Tibial artery (tissue), 4 donors: Measurements from ENCODE around the gene LPIN3.
A peak's percentile ranks its signal among the peaks of the same experiment; 100 is the strongest.
"Not testable (repeated sequence)": the region's sequence is repeated elsewhere in the genome, so short reads cannot be mapped to it uniquely, and the experiment has no call there.

Source experiments
- DNase-seq, 2 donors: peaks; one replicate each; pipeline ENCODE4 v3.0.0-alpha.2; 2019
- H3K27ac ChIP-seq, 2 donors: fragments of 200-600 bp; sonication (generic) in 1 of 2; 1 replicate in 1 of 2; 2 replicates in 1 of 2; pipeline ENCODE4 v1.5.1; 2018 to 2019; ENCODE audit warnings: mild to moderate bottlenecking in 1 of 2
- H3K27me3 ChIP-seq, 2 donors: fragments of 200-600 bp; sonication (generic) in 1 of 2; one replicate each; pipeline versions ENCODE4 v1.5.1 to v1.6.0; 2016 to 2019
- H3K36me3 ChIP-seq, 3 donors: fragments of 200-600 bp; sonication (generic) in 2 of 3; one replicate each; pipeline ENCODE4 v1.5.1; 2016 to 2019; ENCODE audit warnings: mild to moderate bottlenecking in 2 of 3
- H3K4me1 ChIP-seq, 4 donors: fragments of 200-600 bp; sonication (generic) in 2 of 4; 1 replicate in 3 of 4; 2 replicates in 1 of 4; pipeline ENCODE4 v1.5.1; 2016 to 2019
- H3K4me3 ChIP-seq, 2 donors: fragments of 200-600 bp; sonication (generic) in 1 of 2; 1 replicate in 1 of 2; 2 replicates in 1 of 2; pipeline ENCODE4 v1.5.1; 2018 to 2019; ENCODE audit warnings: mild to moderate bottlenecking in 2 of 2
- H3K9me3 ChIP-seq, 3 donors: fragments of 200-600 bp; sonication (generic) in 1 of 3; one replicate each; pipeline ENCODE4 v1.5.1; 2016 to 2019
- CTCF ChIP-seq, 2 experiments: fragments of 200-600 bp in 1 of 2; fragments of 450-650 bp in 1 of 2; IDR thresholded peaks; one replicate each; pipeline ENCODE4 v1.5.1; 2017 to 2019; ENCODE audit warnings: antibody characterized with exemption in 2 of 2, mild to moderate bottlenecking in 1 of 2, moderate library complexity in 1 of 2
- intact Hi-C: fragments of 100-400 bp; cut with DNase I; formaldehyde crosslinking; loops from one replicate; pipeline ENCODE4 v1.15.0; 2023; ENCODE audit warnings: low total_unique reads

Gene LPIN3

GRCh38 chr20:41308290-41308711 lies 32.3 kb upstream of the LPIN3 start:
- Histone ChIP-seq H3K4me1 (peaks cover 0 to 82% (median 18%) of the 10 kb centered on the region in 4 donors), H3K36me3 (no peaks in the 10 kb centered on the region), H3K4me3 (no peak overlapping the region), H3K27me3 (no peaks in the 10 kb centered on the region), H3K9me3 (no peaks in the 10 kb centered on the region), H3K27ac (peak overlapping the region; percentile 71 to 76)
- DNase-seq, result no peak
- TF ChIP-seq CTCF (IDR thresholded peaks at IDR 0.05), result no peak
- intact Hi-C loops, result no loop called here

- no peak overlapping the region for H3K4me3 ChIP-seq
- H3K27ac ChIP-seq, result peak overlapping the region; percentile 71 to 76
- no peak for TF ChIP-seq CTCF (IDR thresholded peaks at IDR 0.05)
- DNase-seq, result no peak
- H3K4me1 ChIP-seq, result peaks cover 0 to 80% (median 18%) of the 10 kb centered on the region in 4 donors
- no peaks in the 10 kb centered on the region for H3K27me3 ChIP-seq
- H3K36me3 ChIP-seq, result no peaks in the 10 kb centered on the region
- intact Hi-C loops, result no loop called here
- H3K9me3 ChIP-seq, result no peaks in the 10 kb centered on the region
Observed at GRCh38 chr20:41308726-41309413, 31.8 kb upstream of the LPIN3 start.

- no peaks in the 10 kb centered on the region for H3K27me3 ChIP-seq
- H3K36me3 ChIP-seq, result no peaks in the 10 kb centered on the region
- no peak for TF ChIP-seq CTCF (IDR thresholded peaks at IDR 0.05)
- peaks cover 0 to 80% (median 17%) of the 10 kb centered on the region in 4 donors for H3K4me1 ChIP-seq
- no peak for DNase-seq
- intact Hi-C loops, result no loop called here
- peak overlapping the region; percentile 71 to 76 for H3K27ac ChIP-seq
- no peaks in the 10 kb centered on the region for H3K9me3 ChIP-seq
- H3K4me3 ChIP-seq, result no peak overlapping the region
Observed at GRCh38 chr20:41309817-41310216, 30.8 kb upstream of the LPIN3 start.

- peaks cover 0 to 88% (median 26%) of the 10 kb centered on the region in 4 donors for H3K4me1 ChIP-seq
- H3K9me3 ChIP-seq, H3K36me3 ChIP-seq, DNase-seq, intact Hi-C loops, H3K27ac ChIP-seq, H3K4me3 ChIP-seq, H3K27me3 ChIP-seq: not testable (repeated sequence)
Observed at GRCh38 chr20:41312009-41312408, 28.6 kb upstream of the LPIN3 start.

GRCh38 chr20:41314386-41314785 lies 26.2 kb upstream of the LPIN3 start:
- no peak for TF ChIP-seq CTCF (IDR thresholded peaks at IDR 0.05)
- peaks cover 0 to 71% (median 12%) of the 10 kb centered on the region in 4 donors for H3K4me1 ChIP-seq
- H3K4me3 ChIP-seq, result no peak overlapping the region
- intact Hi-C loops, result no loop called here
- no peaks in the 10 kb centered on the region for H3K27me3 ChIP-seq
- H3K27ac ChIP-seq, result peak overlapping the region; percentile 88 to 92
- no peak for DNase-seq
- H3K36me3 ChIP-seq, result no peaks in the 10 kb centered on the region
- no peaks in the 10 kb centered on the region for H3K9me3 ChIP-seq

GRCh38 chr20:41316051-41316450 lies 24.6 kb upstream of the LPIN3 start:
- peak overlapping the region; percentile 88 to 92 for H3K27ac ChIP-seq
- H3K4me3 ChIP-seq, result peak overlapping the region; percentile 87 to 89
- H3K36me3 ChIP-seq, result no peaks in the 10 kb centered on the region
- peaks cover 0 to 55% (median 12%) of the 10 kb centered on the region in 4 donors for H3K4me1 ChIP-seq
- DNase-seq, result no peak
- intact Hi-C loops, result no loop called here
- H3K9me3 ChIP-seq, result no peaks in the 10 kb centered on the region
- TF ChIP-seq CTCF (IDR thresholded peaks at IDR 0.05), result no peak
- H3K27me3 ChIP-seq, result no peaks in the 10 kb centered on the region
